ENCODE measurements around the gene MNT. TPM values are rescaled to one million over a fixed set of nuclear protein-coding genes. Genes with fewer than 3 reads are reported as not detected.
A peak's percentile ranks its signal among the peaks of the same experiment; 100 is the strongest.

The MNT gene
- total RNA-seq, 1 donor from 2014 or later: 32.7 TPM

GRCh38 chr17:2421315-2422147, 20.7 kb upstream of the MNT start:
- DNase-seq (no peak), ATAC-seq (no peak)
- no peak overlapping the region for H3K27ac ChIP-seq
- H3K36me3 ChIP-seq: peaks cover 44% of the 10 kb centered on the region
- H3K4me1 ChIP-seq: peaks cover 9% of the 10 kb centered on the region
- intact Hi-C loops (cut with DNase I): no loop called here
- no peaks in the 10 kb centered on the region for H3K27me3 ChIP-seq
- no peak overlapping the region for H3K4me3 ChIP-seq
- TF ChIP-seq, protein P1, sequence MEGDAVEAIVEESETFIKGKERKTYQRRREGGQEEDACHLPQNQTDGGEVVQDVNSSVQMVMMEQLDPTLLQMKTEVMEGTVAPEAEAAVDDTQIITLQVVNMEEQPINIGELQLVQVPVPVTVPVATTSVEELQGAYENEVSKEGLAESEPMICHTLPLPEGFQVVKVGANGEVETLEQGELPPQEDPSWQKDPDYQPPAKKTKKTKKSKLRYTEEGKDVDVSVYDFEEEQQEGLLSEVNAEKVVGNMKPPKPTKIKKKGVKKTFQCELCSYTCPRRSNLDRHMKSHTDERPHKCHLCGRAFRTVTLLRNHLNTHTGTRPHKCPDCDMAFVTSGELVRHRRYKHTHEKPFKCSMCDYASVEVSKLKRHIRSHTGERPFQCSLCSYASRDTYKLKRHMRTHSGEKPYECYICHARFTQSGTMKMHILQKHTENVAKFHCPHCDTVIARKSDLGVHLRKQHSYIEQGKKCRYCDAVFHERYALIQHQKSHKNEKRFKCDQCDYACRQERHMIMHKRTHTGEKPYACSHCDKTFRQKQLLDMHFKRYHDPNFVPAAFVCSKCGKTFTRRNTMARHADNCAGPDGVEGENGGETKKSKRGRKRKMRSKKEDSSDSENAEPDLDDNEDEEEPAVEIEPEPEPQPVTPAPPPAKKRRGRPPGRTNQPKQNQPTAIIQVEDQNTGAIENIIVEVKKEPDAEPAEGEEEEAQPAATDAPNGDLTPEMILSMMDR (IDR thresholded peaks at IDR 0.05): no peak
- no peaks in the 10 kb centered on the region for H3K9me3 ChIP-seq

GRCh38 chr17:2420176-2420575, 19.3 kb upstream of the MNT start:
- H3K27me3 ChIP-seq: no peaks in the 10 kb centered on the region
- intact Hi-C loops (cut with DNase I): no loop called here
- H3K9me3 ChIP-seq: no peaks in the 10 kb centered on the region
- peak; percentile 54 for DNase-seq
- ATAC-seq: no peak
- H3K4me1 ChIP-seq: peaks cover 18% of the 10 kb centered on the region
- H3K36me3 ChIP-seq: peaks cover 37% of the 10 kb centered on the region
- TF ChIP-seq, protein P1 (IDR thresholded peaks at IDR 0.05): no peak
- no peak overlapping the region for H3K4me3 ChIP-seq
- H3K27ac ChIP-seq: peak overlapping the region; percentile 6

GRCh38 chr17:2419486-2419885, 18.6 kb upstream of the MNT start:
- DNase-seq (peak; percentile 32), ATAC-seq (no peak)
- TF ChIP-seq, protein P1 (IDR thresholded peaks at IDR 0.05): no peak
- Histone ChIP-seq H3K27ac (peak overlapping the region; percentile 47), H3K9me3 (no peaks in the 10 kb centered on the region), H3K27me3 (no peaks in the 10 kb centered on the region), H3K4me3 (no peak overlapping the region), H3K36me3 (peaks cover 38% of the 10 kb centered on the region), H3K4me1 (peaks cover 18% of the 10 kb centered on the region)
- intact Hi-C loops (cut with DNase I): no loop called here

GRCh38 chr17:2418572-2418971, 17.7 kb upstream of the MNT start:
- peak; percentile 37 for ATAC-seq
- H3K36me3 ChIP-seq: peaks cover 47% of the 10 kb centered on the region

DNA sequence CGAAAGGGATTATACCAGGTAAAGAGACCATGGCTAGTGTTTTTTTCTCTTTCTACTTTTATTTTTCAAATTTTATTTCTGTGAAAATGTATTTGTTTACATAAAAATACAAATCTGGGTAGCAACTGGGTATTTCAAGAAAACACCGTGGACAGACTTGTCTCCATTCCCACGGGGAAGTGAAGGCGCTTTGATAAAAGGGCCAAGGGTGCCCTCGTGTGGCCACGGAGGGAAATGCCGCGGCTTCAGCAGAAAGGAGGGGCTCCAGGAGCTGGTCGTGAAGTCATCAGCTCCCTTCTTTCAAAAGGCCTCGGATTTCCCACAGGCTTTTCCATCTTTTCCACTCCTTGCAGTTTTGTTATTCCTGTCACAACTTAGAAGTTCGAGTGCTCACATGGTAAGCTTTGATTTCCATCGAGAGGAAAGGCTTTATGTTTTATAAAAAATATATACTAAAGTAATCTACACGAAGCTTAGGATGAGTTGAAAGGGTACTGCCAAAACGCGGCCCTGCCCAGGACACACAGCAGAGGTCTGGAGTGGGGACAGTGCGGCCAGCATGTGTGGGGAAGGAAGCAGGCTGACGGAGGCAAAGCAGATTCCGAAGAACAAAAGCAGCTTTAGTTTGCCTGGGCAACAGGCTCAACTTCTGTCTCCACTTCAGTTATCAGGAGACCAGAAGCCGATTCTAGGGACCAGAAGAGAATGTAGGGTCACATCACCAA, 15.3 kb upstream of the MNT start:
- DNase-seq (peak; percentile 91), ATAC-seq (peak; percentile 94)
- Histone ChIP-seq H3K9me3 (no peaks in the 10 kb centered on the region), H3K4me1 (peaks cover 23% of the 10 kb centered on the region), H3K27ac (no peak overlapping the region), H3K4me3 (no peak overlapping the region), H3K36me3 (peaks cover 40% of the 10 kb centered on the region), H3K27me3 (no peaks in the 10 kb centered on the region)
- TF ChIP-seq, protein P1 (IDR thresholded peaks at IDR 0.05): peak; percentile 98
- intact Hi-C loops (cut with DNase I): no loop called here

More at GRCh38 chr17:2418572-2418971, 17.7 kb upstream of the MNT start:
- TF ChIP-seq, protein P1 (IDR thresholded peaks at IDR 0.05): no peak
- H3K9me3 ChIP-seq: no peaks in the 10 kb centered on the region
- peaks cover 18% of the 10 kb centered on the region for H3K4me1 ChIP-seq
- DNase-seq: peak; percentile 45
- intact Hi-C loops (cut with DNase I): no loop called here
- no peak overlapping the region for H3K4me3 ChIP-seq
- no peaks in the 10 kb centered on the region for H3K27me3 ChIP-seq
- peak overlapping the region; percentile 47 for H3K27ac ChIP-seq

Measured in upper lobe of right lung (tissue), 1 donor.